IPS-15b (cell line): Measurements from ENCODE around the gene PRR19.
"Not testable (repeated sequence)": the region's sequence is repeated elsewhere in the genome, so short reads cannot be mapped to it uniquely, and the experiment has no call there.

ENCODE experiments used
- H3K27me3 ChIP-seq: one replicate; pipeline ENCODE4 v1.6.1; 2013; ENCODE audit warnings: low read length; ENCODE audit not compliant: control insufficient read depth, insufficient read depth
- H3K36me3 ChIP-seq: one replicate; pipeline ENCODE4 v1.6.1; 2013; ENCODE audit warnings: low read length; ENCODE audit not compliant: control insufficient read depth, insufficient read depth
- H3K4me1 ChIP-seq: one replicate; pipeline ENCODE4 v1.6.1; 2013; ENCODE audit warnings: mild to moderate bottlenecking, low read length; ENCODE audit not compliant: control insufficient read depth, insufficient read depth
- H3K4me3 ChIP-seq: one replicate; pipeline ENCODE4 v1.5.1; 2013; ENCODE audit warnings: low read depth, low read length
- H3K9ac ChIP-seq: one replicate; pipeline ENCODE4 v1.6.1; 2013; ENCODE audit warnings: low read depth, mild to moderate bottlenecking, low read length
- H3K9me3 ChIP-seq: one replicate; pipeline ENCODE4 v1.6.1; 2013; ENCODE audit warnings: mild to moderate bottlenecking, low read length; ENCODE audit not compliant: control insufficient read depth, insufficient read depth

PRR19 gene

DNA sequence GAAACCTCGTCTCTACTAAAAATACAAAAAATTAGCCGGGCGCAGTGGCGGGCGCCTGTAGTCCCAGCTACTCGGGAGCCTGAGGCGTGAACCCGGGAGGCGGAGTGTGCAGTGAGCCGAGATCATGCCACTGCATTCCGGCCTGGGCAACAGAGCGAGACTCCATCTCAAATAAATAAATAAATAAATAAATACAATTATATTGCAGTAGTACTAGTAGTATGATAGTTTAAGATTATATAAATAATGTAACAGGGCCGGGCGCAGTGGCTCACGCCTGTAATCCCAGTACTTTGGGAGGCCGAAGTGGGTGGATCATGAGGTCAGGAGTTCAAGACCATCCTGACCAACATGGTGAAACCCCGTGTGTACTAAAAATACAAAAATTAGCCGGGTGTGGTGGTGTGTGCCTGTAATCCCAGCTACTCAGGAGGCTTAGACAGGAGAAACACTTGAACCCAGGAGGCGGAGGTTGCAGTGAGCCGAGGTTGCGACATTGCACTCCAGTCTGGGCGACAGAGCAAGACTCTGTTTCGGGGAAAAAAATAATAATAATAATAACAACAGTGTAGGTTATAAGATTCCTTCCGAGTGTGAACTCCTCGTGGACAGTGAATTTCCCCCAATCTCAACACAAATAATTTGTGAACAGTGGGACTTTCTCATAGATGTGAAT lies 34.9 kb upstream of the PRR19 start:
- H3K9ac ChIP-seq, H3K4me1 ChIP-seq, H3K4me3 ChIP-seq, H3K36me3 ChIP-seq, H3K27me3 ChIP-seq, H3K9me3 ChIP-seq: not testable (repeated sequence)

DNA sequence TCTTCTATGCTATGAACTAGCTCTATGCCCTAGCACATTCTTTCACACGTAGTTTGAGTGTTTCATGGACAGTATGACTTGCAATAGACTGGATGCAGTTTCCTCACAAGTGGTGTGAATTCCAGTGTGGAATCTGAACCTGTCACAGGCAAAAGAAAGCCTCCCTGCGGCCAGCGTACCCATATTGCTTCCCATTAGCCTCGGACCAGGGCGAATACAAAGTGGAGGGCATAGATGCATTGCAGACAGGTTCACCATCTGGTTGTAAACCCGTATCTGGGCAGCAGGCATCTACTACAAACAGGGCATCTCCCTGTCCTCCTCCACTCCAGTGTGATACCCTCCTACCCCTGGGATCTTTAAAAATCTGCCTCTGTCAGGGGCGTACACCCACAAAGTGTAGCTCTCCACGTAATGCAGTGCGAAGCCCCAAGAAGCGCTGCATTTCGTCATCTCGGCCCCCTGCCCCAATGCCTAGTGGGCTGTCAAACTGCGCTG lies 34.2 kb upstream of the PRR19 start:
- Histone ChIP-seq H3K36me3 (no peaks in the 10 kb centered on the region), H3K4me1 (peaks cover 8% of the 10 kb centered on the region), H3K9ac (peak overlapping the region; percentile 17), H3K9me3 (no peaks in the 10 kb centered on the region), H3K27me3 (no peaks in the 10 kb centered on the region), H3K4me3 (peak overlapping the region; percentile 77)

DNA sequence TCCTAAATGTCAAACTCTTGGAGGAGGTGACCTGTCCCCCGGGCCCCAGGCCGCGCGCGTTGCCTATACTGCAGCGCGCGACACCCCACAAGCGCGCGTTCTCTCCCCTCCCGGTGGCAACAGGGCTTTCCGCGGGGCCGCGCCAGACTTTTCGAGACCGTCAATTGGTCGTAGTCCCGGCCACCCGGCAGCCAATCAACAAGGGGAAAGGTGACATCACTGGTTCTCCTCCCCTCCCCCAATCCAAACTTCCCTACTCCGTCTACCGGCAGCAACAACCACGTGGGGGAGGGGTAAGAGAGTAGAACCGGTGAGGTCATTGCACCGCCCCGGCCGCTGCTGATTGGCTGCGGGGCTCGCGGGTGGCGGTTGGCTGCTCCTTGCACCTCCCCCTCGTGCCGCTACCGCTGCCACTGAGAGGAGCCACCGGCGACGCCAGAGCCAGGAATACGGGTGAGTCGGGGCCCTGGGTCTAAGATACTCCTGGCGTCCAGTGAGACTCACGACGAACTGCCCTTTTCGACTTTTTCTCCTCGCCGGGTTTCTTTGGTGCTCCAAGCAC lies 33.7 kb upstream of the PRR19 start:
- Histone ChIP-seq H3K36me3 (peaks cover 2% of the 10 kb centered on the region), H3K9ac (peak overlapping the region; percentile 100), H3K9me3 (no peaks in the 10 kb centered on the region), H3K4me3 (peak overlapping the region; percentile 94), H3K4me1 (peaks cover 8% of the 10 kb centered on the region), H3K27me3 (no peaks in the 10 kb centered on the region)

DNA sequence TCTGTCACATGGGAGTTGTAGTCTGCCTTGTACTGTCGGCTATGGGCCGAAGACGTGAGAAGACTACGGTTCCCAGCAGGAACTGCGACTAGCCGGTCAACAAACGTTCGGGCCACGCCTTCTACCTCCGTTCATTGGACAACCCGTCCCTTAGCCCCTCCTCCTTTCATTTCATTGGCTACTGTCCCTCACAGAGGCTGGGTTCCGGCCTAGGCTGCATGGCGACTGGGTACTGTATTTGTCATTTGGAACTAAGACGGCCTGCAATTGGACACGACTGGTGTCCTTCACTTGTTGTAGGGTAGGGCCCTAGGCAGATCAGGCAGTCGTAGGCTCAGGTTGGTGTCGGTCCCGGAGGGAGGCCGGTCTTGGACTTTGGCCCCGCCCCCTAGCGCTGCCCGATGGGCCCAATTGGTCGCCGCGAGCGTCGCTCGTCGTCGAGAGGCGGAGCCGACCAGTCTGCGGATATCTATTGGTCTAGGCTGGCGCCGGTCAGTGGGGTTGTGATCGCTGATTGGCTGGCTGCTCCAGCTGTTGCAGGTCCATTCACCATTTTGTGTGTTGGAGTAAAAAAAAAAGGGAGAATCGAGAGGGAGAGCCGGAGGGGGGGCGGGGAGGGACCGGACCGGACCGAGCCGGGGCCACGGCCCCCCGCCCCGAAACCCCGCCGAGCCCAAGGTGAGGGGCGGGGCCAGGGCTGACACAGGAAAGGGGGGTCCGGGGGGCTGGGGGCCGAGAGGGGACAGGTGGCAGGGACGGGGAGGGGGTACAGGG lies 33.0 kb upstream of the PRR19 start, which contains the start of gene CIC:
Gene CIC (plus strand): TSS at position 549 of the 774 bp plus-strand sequence. CDS start 2,532 bp downstream, outside the sequence.
- Histone ChIP-seq H3K4me3 (peak within 1 kb of the TSS; percentile 94), H3K27me3 (no peaks in the 10 kb centered on the region), H3K36me3 (peaks cover 8% of the 10 kb centered on the region), H3K4me1 (peaks cover 8% of the 10 kb centered on the region), H3K9me3 (no peaks in the 10 kb centered on the region), H3K9ac (peak within 1 kb of the TSS; percentile 100)

- peaks cover 8% of the 10 kb centered on the region for H3K4me1 ChIP-seq
- H3K27me3 ChIP-seq, result no peaks in the 10 kb centered on the region
- peak overlapping the region; percentile 64 for H3K4me3 ChIP-seq
- H3K9me3 ChIP-seq, result no peaks in the 10 kb centered on the region
- H3K9ac ChIP-seq, result peak overlapping the region; percentile 54
- H3K36me3 ChIP-seq, result peaks cover 12% of the 10 kb centered on the region
These were observed 32.2 kb upstream of the PRR19 start for GRCh38 chr19:42269478-42270345.

DNA sequence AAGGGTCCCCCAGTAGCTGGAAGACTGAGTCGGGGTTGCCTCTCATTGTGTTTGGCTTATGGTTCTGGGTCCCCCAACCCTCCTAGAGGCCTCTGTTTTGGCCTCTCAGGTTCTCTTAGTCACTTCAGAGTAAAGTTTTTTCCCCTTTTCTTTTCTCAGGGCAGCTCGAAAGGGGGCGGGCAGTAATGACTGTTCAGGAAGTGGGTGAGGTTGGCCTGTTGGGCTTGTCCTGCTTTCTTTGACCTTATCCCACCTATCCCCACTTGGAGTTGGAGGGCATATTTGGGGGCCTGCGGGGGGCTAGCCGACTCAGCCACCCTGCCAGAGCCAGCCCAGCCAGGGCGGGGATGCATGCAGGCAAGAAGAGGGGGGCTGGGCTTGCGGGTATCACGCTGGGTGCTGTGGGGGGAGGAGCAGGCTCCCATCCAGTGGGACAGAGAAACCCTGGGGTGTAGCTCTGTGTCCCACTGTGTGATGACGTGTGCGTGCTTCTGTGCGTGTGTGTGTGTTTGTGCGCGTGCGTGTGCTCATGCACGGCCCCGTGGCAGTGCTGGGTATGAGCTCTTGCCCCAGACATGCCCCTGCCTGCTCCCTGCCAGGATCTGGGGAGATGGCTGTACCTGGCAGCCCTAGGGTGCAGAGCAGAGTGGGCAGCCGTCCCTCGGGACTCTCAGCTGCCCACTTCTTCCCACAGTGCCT lies 31.4 kb upstream of the PRR19 start:
- Histone ChIP-seq H3K36me3 (peaks cover 12% of the 10 kb centered on the region), H3K4me3 (peak overlapping the region; percentile 35), H3K9ac (peak overlapping the region; percentile 54)

DNA sequence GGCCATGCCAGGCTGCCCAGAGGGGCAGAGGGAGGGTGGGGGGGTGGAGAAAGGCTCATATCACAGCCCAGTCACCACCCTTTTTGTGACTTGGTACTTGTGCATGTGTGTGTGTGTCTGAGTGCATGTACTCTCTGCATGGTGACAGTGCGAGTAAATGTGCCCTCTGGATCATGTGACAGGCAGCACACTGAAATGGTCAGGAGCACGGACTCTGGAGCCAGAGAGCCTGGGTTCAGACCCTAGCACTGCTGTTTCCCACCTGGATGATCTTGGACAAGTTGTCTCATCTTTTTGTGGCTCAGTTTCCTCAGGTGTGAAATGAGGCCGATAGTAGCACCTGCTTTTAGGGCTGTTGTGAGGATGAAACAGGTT lies 30.9 kb upstream of the PRR19 start:
- no peak overlapping the region for H3K4me3 ChIP-seq
- H3K9ac ChIP-seq, result no peak overlapping the region
- H3K36me3 ChIP-seq, result peaks cover 12% of the 10 kb centered on the region
- H3K27me3 ChIP-seq, result no peaks in the 10 kb centered on the region
- H3K4me1 ChIP-seq, result peaks cover 8% of the 10 kb centered on the region
- H3K9me3 ChIP-seq, result no peaks in the 10 kb centered on the region

More for the DNA sequence above, 31.4 kb upstream of the PRR19 start:
- Histone ChIP-seq H3K4me1 (peaks cover 8% of the 10 kb centered on the region), H3K27me3 (no peaks in the 10 kb centered on the region), H3K9me3 (no peaks in the 10 kb centered on the region)

- Histone ChIP-seq H3K9ac (no peak overlapping the region), H3K36me3 (peaks cover 12% of the 10 kb centered on the region), H3K9me3 (no peaks in the 10 kb centered on the region), H3K4me1 (peaks cover 8% of the 10 kb centered on the region), H3K4me3 (no peak overlapping the region), H3K27me3 (no peaks in the 10 kb centered on the region)
These were observed 29.9 kb upstream of the PRR19 start for GRCh38 chr19:42271861-42272534.

DNA sequence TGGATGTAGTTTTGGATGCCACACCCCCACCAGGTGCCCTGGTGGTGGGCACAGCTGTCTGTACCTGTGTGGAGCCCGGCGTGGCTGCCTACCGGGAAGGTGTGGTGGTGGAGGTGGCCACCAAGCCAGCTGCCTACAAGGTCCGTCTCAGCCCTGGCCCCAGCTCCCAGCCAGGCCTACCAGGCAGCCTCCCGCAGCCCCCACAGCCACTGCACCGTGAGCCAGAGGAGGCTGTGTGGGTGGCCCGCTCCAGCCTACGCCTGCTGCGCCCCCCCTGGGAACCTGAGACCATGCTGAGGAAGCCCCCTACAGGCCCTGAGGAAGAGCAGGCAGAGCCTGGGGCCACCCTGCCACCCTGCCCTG lies 29.4 kb upstream of the PRR19 start:
- Histone ChIP-seq H3K4me1 (peaks cover 6% of the 10 kb centered on the region), H3K9ac (no peak overlapping the region), H3K4me3 (no peak overlapping the region), H3K36me3 (peaks cover 12% of the 10 kb centered on the region), H3K9me3 (no peaks in the 10 kb centered on the region), H3K27me3 (no peaks in the 10 kb centered on the region)

GRCh38 chr19:42272989-42273406 lies 28.9 kb upstream of the PRR19 start:
- Histone ChIP-seq H3K27me3 (no peaks in the 10 kb centered on the region), H3K4me3 (no peak overlapping the region), H3K9ac (no peak overlapping the region), H3K9me3 (no peaks in the 10 kb centered on the region), H3K4me1 (peaks cover 5% of the 10 kb centered on the region), H3K36me3 (peaks cover 12% of the 10 kb centered on the region)
